Raji (cell line): ENCODE measurements around the gene TADA2B.

Experiments used
- POLR2A ChIP-seq: IDR thresholded peaks from 2 replicates; pipeline ENCODE4 v1.6.1; 2011; ENCODE audit warnings: low read depth, low read length, control low read depth; ENCODE audit not compliant: insufficient read depth

Gene TADA2B

GRCh38 chr4:7055111-7055989, 12.2 kb downstream of the TADA2B start:
- no peak for TF ChIP-seq POLR2A

- TF ChIP-seq POLR2A, result no peak
Observed at GRCh38 chr4:7055990-7056325, 12.8 kb downstream of the TADA2B start.

GRCh38 chr4:7058792-7059191, 15.6 kb downstream of the TADA2B start:
- no peak for TF ChIP-seq POLR2A

- no peak for TF ChIP-seq POLR2A
Observed at GRCh38 chr4:7059662-7060061, 16.5 kb downstream of the TADA2B start.

- TF ChIP-seq POLR2A, result no peak
Observed at GRCh38 chr4:7060346-7061150, 17.4 kb downstream of the TADA2B start.

GRCh38 chr4:7061815-7062214, 18.6 kb downstream of the TADA2B start:
- TF ChIP-seq POLR2A, result no peak

GRCh38 chr4:7062816-7063215, 19.6 kb downstream of the TADA2B start:
- TF ChIP-seq POLR2A, result no peak

GRCh38 chr4:7063362-7063761, 20.2 kb downstream of the TADA2B start:
- TF ChIP-seq POLR2A, result no peak

GRCh38 chr4:7066006-7066405, 22.8 kb downstream of the TADA2B start:
- TF ChIP-seq POLR2A, result no peak

- TF ChIP-seq POLR2A, result no peak
Observed at GRCh38 chr4:7066493-7066892, 23.3 kb downstream of the TADA2B start.

- TF ChIP-seq POLR2A, result no peak
Observed at GRCh38 chr4:7067126-7067451, 23.9 kb downstream of the TADA2B start.

- peak; percentile 99 for TF ChIP-seq POLR2A
Observed at GRCh38 chr4:7067452-7068278, 24.5 kb downstream of the TADA2B start, which contains the start of gene GRPEL1. TSS of gene GRPEL1 (minus strand) at chr4:7068064. CDS start at chr4:7068032, 32 bp downstream.

- TF ChIP-seq POLR2A, result peak; percentile 75
Observed at GRCh38 chr4:7068279-7068842, 25.2 kb downstream of the TADA2B start.

GRCh38 chr4:7068883-7069282, 25.7 kb downstream of the TADA2B start:
- no peak for TF ChIP-seq POLR2A
